GM12872 (cell line): Measurements from ENCODE around the gene METAP1.

Experiments
- TF ChIP-seq, protein P1 (sequence below): IDR thresholded peaks from 3 replicates; pipeline ENCODE4 v1.5.1; 2011; ENCODE audit warnings: low read depth, mild to moderate bottlenecking, low read length, moderate library complexity; ENCODE audit not compliant: insufficient read depth

The METAP1 gene

DNA sequence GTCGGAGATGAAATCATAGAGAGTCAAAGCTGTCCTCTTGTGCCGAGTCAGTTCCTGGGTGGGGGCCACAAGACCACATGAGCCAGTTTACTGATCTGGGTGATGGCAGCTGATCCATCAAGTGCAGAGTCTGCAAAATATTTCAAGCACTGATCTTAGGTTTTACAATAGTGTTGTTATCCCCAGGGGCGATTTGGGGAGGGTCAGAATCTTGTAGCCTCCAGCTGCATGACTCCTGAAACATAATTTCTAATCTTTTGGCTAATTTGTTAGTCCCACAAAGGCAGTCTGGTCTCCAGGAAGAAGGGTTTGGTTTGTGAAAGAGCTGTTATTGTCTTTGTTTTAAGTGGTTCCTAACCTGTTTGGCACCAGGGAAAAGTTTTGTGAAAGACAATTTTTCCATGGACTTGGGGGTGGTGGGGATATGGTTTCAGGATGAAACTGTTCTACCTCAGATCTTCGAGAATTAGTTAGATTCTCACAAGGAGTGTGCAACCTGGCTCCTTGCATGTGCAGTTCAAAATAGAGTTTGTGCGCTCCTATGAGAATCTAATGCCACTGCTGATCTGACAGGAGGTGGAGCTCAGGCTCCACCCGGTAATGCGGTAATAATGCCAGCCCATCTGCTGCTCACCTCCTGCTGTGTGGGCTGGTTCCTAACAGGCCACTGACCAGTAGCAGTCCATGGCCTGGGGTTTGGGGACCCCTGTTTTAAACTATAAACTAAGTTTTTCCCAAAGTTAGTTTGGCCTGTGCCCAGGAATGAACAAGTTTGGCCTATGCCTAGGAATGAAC is 29.2 kb downstream of the METAP1 start:
- TF ChIP-seq, protein P1, sequence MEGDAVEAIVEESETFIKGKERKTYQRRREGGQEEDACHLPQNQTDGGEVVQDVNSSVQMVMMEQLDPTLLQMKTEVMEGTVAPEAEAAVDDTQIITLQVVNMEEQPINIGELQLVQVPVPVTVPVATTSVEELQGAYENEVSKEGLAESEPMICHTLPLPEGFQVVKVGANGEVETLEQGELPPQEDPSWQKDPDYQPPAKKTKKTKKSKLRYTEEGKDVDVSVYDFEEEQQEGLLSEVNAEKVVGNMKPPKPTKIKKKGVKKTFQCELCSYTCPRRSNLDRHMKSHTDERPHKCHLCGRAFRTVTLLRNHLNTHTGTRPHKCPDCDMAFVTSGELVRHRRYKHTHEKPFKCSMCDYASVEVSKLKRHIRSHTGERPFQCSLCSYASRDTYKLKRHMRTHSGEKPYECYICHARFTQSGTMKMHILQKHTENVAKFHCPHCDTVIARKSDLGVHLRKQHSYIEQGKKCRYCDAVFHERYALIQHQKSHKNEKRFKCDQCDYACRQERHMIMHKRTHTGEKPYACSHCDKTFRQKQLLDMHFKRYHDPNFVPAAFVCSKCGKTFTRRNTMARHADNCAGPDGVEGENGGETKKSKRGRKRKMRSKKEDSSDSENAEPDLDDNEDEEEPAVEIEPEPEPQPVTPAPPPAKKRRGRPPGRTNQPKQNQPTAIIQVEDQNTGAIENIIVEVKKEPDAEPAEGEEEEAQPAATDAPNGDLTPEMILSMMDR = no peak

DNA sequence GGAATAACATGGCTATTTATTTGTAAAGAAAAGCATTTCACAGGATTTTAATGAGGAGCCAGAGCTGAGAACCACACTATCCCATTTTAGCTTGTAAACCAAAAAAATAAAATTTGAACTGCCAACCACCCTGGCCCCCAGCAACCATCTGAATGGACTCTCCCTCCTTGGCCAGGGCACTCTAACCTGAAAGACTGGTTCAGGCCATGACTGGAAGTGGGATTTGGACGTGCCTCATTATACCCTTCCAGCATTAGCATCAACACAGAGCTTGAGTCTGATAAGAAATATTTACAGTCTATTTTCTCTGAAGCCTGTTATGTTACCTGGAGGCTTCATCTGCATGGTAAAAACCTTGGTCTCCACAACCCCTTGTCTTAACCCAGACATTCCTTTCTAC is 30.0 kb downstream of the METAP1 start:
- TF ChIP-seq, protein P1 = no peak

DNA sequence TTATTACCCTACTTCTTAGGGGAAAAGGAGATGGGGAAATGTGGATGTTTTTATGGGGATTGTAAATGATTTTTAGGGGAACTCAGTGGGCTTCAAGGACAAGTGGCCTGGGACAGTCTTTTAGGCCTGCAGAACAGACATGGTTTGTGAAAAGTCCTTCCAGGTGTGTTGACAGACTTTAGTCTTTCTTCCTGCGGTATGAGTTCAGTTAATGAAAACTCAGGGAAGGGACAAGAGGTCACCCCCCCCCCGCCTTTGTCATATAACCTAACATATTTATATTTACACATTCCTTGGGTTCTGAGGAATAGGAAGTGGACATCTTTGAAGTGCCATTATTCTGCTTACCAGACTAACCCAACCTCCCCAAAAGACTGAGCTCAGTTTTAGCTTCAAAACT is 31.8 kb downstream of the METAP1 start:
- TF ChIP-seq, protein P1 = no peak

DNA sequence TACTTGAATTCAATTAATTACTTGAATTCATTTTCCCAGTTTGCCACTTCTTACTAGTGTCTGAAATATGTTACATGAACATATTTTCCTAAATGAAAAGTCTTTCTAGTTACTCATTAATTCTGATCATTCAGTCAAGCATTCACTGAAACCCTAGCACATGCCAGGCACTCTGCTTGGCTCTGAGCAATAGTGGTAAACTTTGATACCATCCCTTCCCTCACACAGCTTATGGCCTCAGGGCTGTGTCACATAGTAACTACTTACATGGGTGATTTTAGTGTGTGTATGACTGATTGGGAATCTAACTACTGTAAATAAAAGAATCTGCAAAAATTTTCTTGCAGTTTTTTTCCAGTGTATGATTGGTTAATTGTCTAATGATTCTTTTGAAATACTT is 32.7 kb downstream of the METAP1 start:
- TF ChIP-seq, protein P1 = no peak

DNA sequence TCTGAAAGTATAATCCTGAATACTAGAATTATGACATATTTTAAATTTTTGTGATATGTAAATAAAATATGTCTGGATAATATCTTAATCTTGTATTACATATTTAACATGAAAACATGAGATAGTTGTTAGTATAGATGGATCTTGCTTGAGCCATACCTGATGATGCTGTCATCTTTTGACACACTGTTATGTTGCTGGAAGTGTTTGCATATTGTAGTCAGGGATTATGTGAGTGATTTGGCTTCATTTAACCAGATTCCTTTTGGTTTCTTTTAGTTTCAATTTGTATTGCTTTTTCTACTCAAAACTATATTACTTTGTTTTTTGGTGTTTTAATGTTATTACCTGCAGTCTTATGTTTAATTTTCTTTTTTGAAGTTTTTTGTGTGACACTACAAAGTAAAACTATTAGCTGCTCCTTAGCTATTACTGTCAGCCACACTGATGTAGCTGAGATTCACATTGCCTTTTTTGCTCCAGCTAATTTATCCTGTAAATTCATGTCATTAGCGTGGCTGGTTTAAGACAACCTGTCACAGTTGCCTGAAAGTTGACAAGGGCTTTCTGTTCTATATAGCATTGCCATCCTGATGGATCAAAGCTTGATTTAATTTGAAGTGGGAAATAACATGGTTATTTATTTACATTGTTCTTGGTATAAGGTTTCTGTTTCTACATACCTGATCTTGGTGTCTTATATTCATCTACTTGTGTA is 33.7 kb downstream of the METAP1 start:
- TF ChIP-seq, protein P1 = no peak

DNA sequence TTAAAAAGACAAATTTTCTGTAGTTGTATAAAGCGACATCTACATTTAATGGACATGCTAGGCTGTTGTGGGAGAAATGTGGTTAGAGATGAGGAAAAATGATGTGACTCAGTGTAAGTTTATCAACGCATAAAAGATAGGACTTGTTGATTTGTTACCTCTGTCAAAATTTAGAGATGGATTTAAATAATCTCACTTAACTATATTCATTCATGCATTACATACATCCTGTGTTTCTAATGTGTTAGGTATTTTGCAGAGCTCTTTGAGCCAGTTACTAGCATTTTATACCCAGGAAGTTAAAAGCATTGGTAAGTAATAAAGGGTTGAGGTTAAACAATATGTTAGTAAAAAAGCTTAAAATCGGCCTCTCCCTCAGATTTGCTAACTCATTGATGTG is 34.3 kb downstream of the METAP1 start:
- TF ChIP-seq, protein P1 = no peak

DNA sequence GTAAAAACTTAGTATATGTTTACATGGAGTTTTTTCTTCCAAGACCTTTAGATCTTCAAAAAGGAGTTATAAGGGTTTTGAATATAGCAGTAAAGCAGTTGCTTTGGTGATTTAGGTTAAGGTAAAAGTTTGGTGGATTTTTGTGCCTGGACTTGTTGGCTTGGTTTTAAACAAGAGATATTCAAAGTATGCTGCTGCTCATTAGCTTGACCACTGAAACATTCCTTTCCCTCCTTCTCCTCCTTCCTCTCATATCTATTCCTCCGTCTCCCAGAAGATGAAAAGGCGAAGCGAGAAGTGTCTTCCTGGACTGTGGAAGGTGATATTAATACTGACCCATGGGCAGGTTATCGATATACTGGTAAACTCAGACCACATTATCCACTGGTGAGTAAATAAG is 38.4 kb downstream of the METAP1 start:
- TF ChIP-seq, protein P1 = no peak
